Measurements from ENCODE around the gene EFTUD2. TPM values are rescaled to one million over a fixed set of nuclear protein-coding genes. Genes with fewer than 3 reads are reported as not detected.

The EFTUD2 gene
- total RNA-seq, 1 experiment from 2014 or later: 84.5 TPM

DNA sequence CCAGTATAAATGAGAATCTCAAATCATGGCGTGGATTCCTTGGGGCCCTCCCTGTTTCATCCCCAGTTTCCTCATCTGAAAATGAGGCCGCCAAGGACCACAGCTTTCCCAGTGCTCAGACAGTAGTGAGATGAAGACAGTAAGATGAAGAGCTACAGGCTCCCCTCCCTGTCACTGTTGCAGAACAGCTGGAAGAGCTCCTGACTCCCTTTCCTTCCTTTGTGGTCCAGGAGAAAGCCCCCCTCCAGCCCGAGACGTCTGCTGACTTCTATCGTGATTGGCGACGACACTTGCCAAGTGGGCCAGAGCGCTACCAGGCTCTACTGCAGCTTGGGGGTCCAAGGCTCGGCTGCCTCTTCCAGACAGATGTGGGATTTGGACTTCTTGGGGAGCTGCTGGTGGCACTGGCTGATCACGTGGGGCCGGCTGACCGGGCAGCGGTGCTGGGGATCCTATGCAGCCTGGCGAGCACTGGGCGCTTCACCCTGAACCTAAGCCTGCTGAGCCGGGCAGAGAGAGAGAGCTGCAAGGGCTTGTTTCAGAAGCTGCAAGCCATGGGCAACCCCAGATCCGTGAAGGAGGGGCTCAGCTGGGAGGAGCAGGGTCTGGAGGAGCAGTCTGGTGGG lies 3.0 kb upstream of the EFTUD2 start:
- DNase-seq (ENCODE audit: low read depth): no peak

DNA sequence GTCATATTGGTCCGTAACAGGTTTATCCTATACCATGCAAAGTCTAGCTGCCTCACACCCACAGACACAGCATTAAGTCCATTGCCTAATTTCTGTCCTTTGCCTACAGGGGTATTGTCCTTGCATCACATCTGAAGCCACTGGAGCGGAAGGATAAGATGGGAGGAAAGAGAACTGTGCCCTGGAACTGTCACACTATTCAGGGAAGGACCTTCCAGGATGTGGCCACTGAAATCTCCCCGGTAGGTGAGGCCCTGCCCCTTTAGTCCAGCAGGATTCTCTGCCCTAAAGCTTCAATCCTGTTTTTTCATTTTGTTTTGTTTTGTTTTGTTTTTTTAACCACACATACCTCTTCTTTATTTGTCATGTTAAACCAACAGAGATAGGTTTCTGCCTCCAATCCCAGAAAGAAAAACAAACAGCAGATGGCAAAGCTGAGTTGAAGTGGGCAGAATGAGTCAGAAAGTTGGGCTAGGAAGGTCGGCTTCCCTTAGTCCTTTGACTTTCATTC lies 2.2 kb upstream of the EFTUD2 start:
- in situ Hi-C loops (cut with HindIII; ENCODE audit: low pct_unique_long_range_greater_than_20kb, low sequenced_read_pairs): no loop called here
- DNase-seq (ENCODE audit: low read depth): peak; percentile 79

More for the DNA sequence above, 3.0 kb upstream of the EFTUD2 start:
- in situ Hi-C loops (cut with HindIII; ENCODE audit: low pct_unique_long_range_greater_than_20kb, low sequenced_read_pairs): no loop called here

DNA sequence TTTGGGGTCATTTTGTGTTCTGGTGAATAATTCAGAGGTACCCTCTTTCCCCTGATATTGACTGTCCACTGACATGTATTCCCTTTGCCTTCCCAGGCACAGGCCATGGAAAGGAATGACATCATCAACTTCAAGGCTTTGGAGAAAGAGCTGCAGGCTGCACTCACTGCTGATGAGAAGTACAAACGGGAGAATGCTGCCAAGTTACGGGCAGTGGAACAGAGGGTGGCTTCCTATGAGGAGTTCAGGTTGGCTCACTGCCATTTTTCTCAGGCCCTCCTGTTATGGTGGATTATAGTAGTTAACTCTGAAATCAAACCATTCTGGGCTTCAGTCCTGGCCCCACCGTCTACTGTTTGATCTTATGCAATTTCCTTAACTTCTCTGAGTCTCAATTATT lies 1.6 kb upstream of the EFTUD2 start:
- peak; percentile 53 for DNase-seq (ENCODE audit: low read depth)
- in situ Hi-C loops (cut with HindIII; ENCODE audit: low pct_unique_long_range_greater_than_20kb, low sequenced_read_pairs): no loop called here

DNA sequence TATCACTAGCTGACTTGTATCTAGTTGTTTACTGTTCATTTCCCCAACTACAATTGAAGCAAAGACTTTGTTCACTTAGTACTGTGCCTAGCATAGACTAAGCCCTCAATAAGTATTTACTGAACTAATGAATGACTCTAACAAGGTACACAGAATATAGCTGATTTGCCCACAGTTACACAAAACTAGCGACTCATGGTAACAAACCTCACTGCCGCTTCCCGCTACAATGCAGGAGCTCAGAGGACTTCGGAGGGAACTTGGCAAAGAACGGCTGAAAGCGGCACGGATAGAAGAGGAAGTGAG lies 524 bp downstream of the EFTUD2 start:
- in situ Hi-C loops (cut with HindIII; ENCODE audit: low pct_unique_long_range_greater_than_20kb, low sequenced_read_pairs): no loop called here
- DNase-seq (ENCODE audit: low read depth): no peak

DNA sequence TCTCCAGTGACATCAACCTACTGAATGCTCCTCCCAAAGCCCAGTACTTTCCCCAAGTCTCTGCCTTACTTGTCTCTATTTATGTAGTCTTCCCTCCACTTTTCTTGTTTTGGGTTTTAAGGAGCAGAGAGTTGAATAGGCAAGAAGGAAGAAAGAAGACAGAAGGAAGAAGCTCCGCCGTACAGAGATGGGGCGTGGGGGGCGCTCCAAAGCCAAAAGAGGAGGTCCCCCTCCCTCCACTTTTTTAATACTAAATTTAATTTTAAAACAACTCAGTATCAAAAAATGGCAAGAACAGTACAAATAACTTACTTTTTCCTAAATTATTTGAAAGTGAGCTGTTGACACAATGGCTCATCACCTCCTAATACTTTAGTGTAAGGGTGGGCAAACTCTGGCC lies 4.6 kb downstream of the EFTUD2 start:
- in situ Hi-C loops (cut with HindIII; ENCODE audit: low pct_unique_long_range_greater_than_20kb, low sequenced_read_pairs): no loop called here
- no peak for DNase-seq (ENCODE audit: low read depth)

DNA sequence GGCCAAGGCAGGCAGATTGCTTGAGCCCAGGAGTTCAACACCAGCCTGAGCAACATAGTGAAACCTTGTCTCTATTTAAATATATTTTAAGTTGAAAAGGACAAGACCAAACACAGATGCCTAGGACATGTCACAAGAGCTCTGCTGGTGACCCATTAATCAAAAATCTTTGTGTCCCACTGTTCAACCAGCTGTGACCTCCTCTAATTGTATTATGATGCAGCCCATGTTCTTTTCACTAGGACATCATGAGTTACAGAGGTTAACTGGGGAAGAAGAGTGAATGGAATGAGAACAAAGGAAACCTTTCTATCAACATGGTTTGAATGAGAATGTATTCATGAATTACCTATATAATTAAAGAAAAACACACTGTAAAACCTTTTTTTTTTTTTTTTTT lies 7.0 kb downstream of the EFTUD2 start:
- in situ Hi-C loops (cut with HindIII; ENCODE audit: low pct_unique_long_range_greater_than_20kb, low sequenced_read_pairs): no loop called here
- no peak for DNase-seq (ENCODE audit: low read depth)

DNA sequence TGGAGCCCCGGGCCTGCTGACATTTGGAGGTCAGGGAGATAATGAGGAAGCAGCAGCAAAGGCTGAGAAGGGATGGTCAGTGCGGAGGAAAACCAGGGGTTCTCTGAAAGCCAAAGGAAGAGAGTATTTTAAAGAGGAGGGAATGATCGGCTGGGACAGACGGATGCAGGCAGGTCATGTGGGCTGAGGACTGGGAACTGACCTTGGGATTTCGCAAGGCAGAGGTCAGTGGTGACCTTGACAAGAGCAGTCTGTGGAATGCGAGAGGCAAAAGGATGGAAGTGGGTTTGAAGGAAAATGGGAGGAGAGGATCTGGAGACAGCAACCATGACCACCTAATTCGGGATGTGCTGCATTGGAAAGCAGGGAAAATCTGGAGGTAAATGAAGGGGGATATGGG lies 10.2 kb downstream of the EFTUD2 start:
- DNase-seq (ENCODE audit: low read depth): no peak
- in situ Hi-C loops (cut with HindIII; ENCODE audit: low pct_unique_long_range_greater_than_20kb, low sequenced_read_pairs): no loop called here

DNA sequence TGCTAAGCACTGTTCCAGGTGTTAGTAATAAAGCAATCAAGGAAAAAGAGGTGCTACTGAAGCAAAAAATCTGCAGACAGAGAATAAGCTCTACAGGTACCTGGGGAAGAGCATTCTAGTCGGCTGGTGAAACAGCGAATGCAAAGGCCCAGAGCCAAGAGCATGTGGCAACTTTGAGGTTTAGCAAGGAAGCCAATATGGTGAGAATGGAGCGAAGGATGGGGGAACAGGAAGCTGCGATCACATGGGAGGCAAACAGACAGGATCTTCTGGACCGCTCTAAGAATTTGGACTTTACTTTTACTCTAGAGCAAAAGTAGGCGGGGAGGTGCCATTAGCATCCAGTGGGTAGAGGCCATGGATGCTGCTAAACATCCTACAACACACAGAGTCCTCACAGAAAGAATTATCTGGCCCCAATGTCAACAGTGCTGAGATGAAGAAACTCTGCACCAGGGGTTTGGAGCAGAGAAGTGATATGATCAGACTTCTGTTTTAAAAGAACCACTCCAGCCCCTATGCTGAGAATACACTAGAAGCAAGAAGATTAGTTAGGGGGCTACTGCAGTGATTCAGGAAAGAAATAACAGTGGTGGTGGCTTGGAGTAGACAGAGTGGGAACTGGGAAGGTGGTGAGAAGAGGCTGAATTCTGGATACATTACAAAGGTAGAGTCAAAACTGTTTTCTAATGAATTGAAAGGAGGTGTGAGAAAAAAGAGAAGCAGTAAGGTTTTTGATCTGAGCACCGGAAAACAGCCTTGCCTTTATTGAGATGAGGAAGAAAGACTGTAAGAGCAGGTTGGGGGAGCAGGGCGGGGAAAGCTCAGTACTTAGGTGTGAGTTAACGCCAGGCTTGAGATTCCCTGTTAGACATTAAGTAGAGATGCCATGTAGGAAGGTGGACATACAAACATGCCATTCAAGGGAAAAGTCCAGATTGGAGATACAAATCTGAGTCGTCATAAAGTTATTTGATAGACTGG lies 11.0 kb downstream of the EFTUD2 start:
- in situ Hi-C loops (cut with HindIII; ENCODE audit: low pct_unique_long_range_greater_than_20kb, low sequenced_read_pairs): no loop called here
- DNase-seq (ENCODE audit: low read depth): no peak

DNA sequence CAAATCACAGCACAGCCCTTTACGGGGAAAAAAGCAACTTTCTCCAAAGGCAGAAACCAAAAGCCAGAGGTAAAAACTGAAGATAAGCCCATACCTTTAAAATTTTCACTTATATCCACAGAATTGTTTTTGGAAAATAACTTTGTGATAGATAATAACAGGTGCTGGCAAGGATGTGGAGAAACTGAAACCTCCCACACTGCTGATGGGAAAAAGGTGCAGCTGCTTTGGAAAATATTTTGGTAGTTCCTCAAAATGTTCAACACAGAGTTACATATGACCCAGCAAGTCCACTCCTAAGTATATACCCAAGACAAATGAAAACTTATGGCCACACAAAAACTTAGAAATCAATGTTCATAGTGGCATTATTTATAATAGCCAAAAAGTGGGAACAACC lies 12.2 kb downstream of the EFTUD2 start:
- in situ Hi-C loops (cut with HindIII; ENCODE audit: low pct_unique_long_range_greater_than_20kb, low sequenced_read_pairs): no loop called here
- no peak for DNase-seq (ENCODE audit: low read depth)

DNA sequence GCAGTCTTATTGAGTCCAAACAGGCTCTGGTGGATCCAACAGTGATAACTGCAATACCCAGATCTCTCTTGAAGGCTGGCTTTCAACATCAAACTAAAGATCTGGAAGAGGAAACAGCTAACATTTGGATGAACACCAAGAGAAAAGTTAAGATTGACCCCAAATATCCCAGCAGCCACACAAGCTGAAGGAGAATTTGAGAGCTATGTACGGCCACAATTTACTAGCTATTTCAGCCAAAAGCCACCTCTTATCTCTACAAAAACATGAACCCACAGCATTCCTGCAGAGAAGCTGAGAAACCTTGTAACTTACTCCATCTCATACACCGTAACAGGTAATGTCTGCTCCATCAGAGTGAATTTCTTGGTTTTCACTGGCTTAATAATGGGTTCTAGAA lies 14.3 kb downstream of the EFTUD2 start:
- in situ Hi-C loops (cut with HindIII; ENCODE audit: low pct_unique_long_range_greater_than_20kb, low sequenced_read_pairs): no loop called here

DNA sequence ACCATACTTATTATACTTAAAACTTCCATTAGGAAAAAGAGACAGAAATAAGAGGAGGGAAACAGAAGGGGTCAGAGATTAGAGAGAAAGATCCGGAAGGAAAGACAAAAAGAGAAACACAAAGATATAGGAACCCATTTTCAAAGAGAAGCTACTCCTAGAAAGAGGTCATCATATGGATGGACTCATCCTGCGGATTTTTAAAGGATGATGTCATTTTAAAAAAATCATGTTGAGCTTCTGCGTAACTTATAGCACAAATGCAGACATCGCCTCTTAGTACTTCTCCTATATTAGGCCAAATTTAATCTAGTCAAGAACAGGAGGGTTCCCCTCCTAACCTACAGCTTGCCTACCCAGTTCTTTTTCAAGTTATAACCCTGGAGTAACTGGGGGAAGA lies 18.1 kb downstream of the EFTUD2 start:
- in situ Hi-C loops (cut with HindIII; ENCODE audit: low pct_unique_long_range_greater_than_20kb, low sequenced_read_pairs): no loop called here

More for the DNA sequence above, 14.3 kb downstream of the EFTUD2 start:
- no peak for DNase-seq (ENCODE audit: low read depth)

DNA sequence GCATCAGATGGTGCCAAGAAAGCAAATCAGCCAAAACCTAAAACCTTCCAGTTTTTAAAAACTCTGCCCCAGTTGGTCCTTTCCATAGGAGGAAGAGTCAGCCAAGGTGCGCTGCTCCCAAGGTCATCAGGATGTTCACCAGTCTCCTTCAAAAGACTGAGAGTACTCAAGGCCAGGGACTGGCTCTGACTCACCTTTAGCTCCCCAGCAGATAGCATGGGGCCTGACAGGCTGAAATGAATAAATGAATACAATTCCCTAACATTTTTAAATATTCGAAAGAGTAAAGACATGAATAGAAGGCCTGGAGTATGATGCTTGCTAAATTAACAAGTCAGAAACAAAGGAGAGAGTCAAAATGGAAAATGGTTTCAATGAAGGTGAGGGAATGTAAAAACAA lies 19.2 kb downstream of the EFTUD2 start:
- in situ Hi-C loops (cut with HindIII; ENCODE audit: low pct_unique_long_range_greater_than_20kb, low sequenced_read_pairs): no loop called here
- no peak for DNase-seq (ENCODE audit: low read depth)

More for the DNA sequence above, 18.1 kb downstream of the EFTUD2 start:
- DNase-seq (ENCODE audit: low read depth): no peak

DNA sequence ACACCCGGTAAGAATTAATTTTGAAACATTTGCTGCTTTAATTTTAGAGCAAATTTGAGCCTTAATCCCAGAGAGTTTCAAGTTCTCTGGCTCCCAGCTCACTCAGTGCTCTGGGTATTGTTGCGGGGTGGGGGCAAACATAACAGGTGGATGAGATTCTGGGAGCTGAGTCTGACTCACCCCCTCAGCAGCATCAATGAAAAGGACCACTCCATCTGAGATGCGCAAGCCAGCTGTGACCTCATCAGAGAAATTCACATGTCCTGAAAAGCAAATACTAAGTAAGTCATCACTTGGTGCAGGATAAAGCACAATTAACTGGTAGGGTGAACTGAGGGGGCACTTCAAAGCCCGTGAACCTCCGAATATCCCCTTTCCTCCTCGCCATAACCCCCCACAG lies 19.9 kb downstream of the EFTUD2 start:
- DNase-seq (ENCODE audit: low read depth): no peak
- in situ Hi-C loops (cut with HindIII; ENCODE audit: low pct_unique_long_range_greater_than_20kb, low sequenced_read_pairs): no loop called here

DNA sequence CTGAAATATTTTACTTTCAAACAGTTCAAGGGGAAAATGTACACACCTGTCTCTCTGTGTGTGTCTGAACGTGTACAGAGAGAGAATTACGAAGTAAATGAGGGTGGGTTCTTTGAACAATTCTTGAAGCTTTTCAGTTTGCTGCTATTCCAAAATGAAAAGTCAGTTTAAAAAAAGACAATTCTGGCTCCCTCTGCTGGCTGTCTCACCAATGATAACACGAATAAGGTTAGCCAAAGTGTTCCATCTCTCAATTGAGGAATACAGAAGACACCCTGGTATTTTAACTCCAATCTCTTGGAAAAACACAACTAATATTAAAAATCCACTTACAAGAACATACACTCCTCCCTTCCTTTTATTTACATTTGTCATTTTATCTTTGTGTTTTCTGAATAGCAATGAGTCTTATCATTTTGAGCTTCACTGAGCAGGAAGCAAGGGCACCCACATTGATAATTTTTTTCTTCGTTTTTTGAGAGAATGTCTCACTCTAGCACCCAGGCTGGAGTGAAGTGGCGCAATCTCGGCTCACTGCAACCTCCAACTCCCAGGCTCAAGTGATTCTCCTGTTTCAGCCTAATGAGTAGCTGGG lies 20.5 kb downstream of the EFTUD2 start:
- peak; percentile 25 for DNase-seq (ENCODE audit: low read depth)
- in situ Hi-C loops (cut with HindIII; ENCODE audit: low pct_unique_long_range_greater_than_20kb, low sequenced_read_pairs): no loop called here

DNA sequence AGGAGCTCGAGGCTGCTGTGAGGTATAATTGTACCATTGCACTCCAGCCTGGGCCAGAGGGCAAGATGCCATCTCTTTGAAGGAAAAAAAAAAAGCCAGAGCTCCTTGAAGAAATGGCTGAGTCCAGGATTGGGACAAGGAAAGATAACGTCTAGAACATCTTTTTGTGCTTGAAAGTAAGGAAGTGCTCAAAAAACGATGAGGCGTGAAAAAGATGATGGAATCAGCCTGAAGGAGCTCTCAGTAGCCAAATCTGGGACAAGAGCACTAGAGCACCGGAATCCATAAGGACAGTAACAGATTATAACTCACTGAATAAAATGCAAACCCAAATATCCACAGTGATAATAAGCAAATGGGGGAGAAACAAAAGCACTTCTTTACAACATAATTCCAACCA lies 22.1 kb downstream of the EFTUD2 start:
- in situ Hi-C loops (cut with HindIII; ENCODE audit: low pct_unique_long_range_greater_than_20kb, low sequenced_read_pairs): no loop called here
- DNase-seq (ENCODE audit: low read depth): no peak

DNA sequence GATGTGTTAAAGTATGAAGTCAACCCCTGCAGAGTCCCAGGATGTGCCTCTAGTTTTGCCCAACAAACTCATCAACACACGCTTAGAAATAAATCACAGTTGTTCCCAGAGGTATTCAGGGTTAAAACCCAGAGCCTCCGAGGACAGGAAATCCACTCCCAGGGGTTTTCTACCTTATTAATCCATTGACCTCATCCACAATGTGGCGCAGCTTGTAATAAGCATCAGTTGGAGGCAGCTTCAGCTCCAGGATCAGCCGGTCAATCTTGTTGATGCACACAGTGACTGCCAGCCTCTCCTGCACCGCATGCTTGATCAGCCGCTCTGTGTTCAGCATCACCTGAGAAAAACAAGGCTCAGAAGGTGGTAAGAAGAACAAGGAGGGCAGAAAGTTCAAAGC lies 23.5 kb downstream of the EFTUD2 start:
- no peak for DNase-seq (ENCODE audit: low read depth)
- in situ Hi-C loops (cut with HindIII; ENCODE audit: low pct_unique_long_range_greater_than_20kb, low sequenced_read_pairs): no loop called here

DNA sequence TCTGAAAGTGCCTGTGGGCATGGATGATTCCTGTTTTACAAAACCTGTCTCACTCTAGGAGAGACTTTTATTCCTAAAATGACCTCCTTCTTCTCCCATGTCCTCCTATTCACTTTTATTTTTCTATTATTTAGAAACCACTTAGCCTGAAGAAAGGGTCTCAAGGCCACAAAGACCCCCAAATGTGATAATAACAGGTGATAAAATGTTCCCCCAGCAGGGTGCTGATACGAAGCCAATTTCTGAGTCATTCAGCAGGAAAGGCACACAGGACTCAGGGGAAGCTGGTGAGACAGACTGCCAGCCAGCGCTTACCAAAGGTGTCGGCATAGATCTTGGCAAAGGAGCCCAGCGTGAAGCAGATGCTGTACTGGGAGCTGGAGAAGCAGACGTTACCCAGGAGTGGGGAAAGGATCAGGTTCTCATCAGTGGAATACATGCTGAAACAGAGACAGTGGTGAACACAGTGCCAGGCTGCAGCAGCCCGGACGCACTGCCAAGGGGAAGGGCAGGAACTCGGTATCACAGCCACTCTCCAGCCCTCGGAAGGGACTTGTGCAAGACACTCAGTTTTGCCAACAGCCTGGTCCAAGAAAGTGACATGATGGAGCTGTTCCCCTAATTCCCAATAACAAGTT lies 27.0 kb downstream of the EFTUD2 start:
- in situ Hi-C loops (cut with HindIII; ENCODE audit: low pct_unique_long_range_greater_than_20kb, low sequenced_read_pairs): no loop called here
- no peak for DNase-seq (ENCODE audit: low read depth)

DNA sequence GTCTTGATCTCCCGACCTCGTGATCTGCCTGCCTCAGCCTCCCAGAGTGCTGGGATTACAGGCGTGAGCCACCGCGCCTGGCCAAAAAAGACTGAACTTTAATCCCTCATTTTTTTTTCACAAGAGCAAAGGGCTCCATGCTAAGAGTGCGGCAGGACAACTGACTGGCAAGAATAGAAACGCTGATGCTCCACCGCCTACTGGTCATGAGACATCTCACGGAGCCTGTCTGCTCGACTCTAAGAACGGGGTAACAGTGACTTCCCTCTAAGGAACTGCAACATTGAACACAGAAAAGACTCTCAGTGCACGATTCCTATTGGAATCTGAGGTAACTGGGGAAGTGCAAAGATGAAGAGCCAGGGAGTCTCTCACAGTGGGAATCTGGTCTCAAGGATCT lies 27.7 kb downstream of the EFTUD2 start:
- no peak for DNase-seq (ENCODE audit: low read depth)
- in situ Hi-C loops (cut with HindIII; ENCODE audit: low pct_unique_long_range_greater_than_20kb, low sequenced_read_pairs): no loop called here

DNA sequence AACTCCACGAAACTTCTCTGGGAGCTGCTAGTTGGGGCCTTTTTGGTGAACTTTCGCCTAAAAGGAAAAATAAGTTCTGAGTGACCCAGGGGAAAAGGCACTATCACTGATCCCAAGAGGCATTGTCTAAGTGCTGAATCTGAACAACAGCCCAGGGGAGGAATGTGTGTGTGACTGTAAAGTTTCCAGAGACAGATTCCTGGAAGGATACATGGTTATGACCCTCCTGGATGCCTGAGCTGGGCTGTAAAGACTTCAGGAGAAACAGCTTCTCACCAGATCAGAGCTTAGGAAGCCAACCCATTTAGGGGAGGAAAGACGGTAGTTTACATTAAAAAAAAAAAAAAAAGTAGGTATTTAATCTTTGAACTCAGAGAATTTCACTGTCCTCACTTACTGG lies 31.4 kb downstream of the EFTUD2 start:
- DNase-seq (ENCODE audit: low read depth): no peak
- in situ Hi-C loops (cut with HindIII; ENCODE audit: low pct_unique_long_range_greater_than_20kb, low sequenced_read_pairs): no loop called here
